DOHH2 (cell line): ENCODE results near the gene CXCL9.

Source experiments
- CTCF ChIP-seq: fragments of 200-600 bp; sonication (generic); IDR thresholded peaks from one replicate; pipeline ENCODE4 v1.5.1; 2014; ENCODE audit warnings: antibody characterized with exemption, mild to moderate bottlenecking, low read depth, low read length; ENCODE audit not compliant: poor library complexity, severe bottlenecking
- EZH2phosphoT487 ChIP-seq: fragments of 200-600 bp; sonication (generic); IDR thresholded peaks from 2 replicates; pipeline ENCODE4 v1.6.1; 2017; ENCODE audit warnings: borderline replicate concordance, mild to moderate bottlenecking, antibody characterized with exemption, low read length, moderate library complexity, mixed read lengths

- TF ChIP-seq CTCF (no peak), EZH2phosphoT487 (no peak)
Observed at GRCh38 chr4:76035799-76036380, 28.6 kb upstream of the CXCL9 start, which contains the start of gene CXCL11.
